Neural cell (in vitro differentiated cells): ENCODE measurements around the gene DGKD. TPM values are rescaled to one million over a fixed set of nuclear protein-coding genes. Genes with fewer than 3 reads are reported as not detected.
"Not testable (repeated sequence)": the region's sequence is repeated elsewhere in the genome, so short reads cannot be mapped to it uniquely, and the experiment has no call there.

Experiments
- H2AFZ ChIP-seq: fragments of 200-600, 300-800 bp; sonication (generic), shearing (Covaris generic); 2 replicates; pipeline ENCODE4 v1.6.0; 2014; ENCODE audit warnings: low read depth, mild to moderate bottlenecking, antibody characterized with exemption, low read length, moderate library complexity
- H3F3A ChIP-seq: fragments of 200-600 bp; shearing (Covaris generic); 2 replicates; pipeline ENCODE4 v1.6.1; 2016; ENCODE audit warnings: mild to moderate bottlenecking, moderate library complexity, mixed read lengths, antibody characterized with exemption, low read length; ENCODE audit not compliant: insufficient read depth, poor library complexity, severe bottlenecking
- H3K27ac ChIP-seq: fragments of 200-600, 300-800 bp; sonication (generic), shearing (Covaris generic); 2 replicates; pipeline ENCODE4 v1.5.1; 2014; ENCODE audit warnings: mild to moderate bottlenecking, low read length, moderate library complexity
- H3K27me3 ChIP-seq: fragments of 300-800, 200-600 bp; sonication (generic), shearing (Covaris generic); 2 replicates; pipeline ENCODE4 v1.6.0; 2014; ENCODE audit warnings: mild to moderate bottlenecking, low read depth, low read length, moderate library complexity; ENCODE audit not compliant: insufficient read depth
- H3K36me3 ChIP-seq: fragments of 300-800, 200-600 bp; sonication (generic), shearing (Covaris generic); 2 replicates; pipeline ENCODE4 v1.5.1; 2014; ENCODE audit warnings: mild to moderate bottlenecking, antibody characterized with exemption, low read length, moderate library complexity; ENCODE audit not compliant: insufficient read depth
- H3K4me2 ChIP-seq: fragments of 300-800, 200-600 bp; sonication (generic), shearing (Covaris generic); 2 replicates; pipeline ENCODE4 v1.6.0; 2014; ENCODE audit warnings: mild to moderate bottlenecking, low read length
- H3K4me3 ChIP-seq: fragments of 300-800, 200-600 bp; sonication (generic), shearing (Covaris generic); 2 replicates; pipeline ENCODE4 v1.5.1; 2014; ENCODE audit warnings: mild to moderate bottlenecking, low read length, moderate library complexity
- H3K79me2 ChIP-seq: fragments of 200-600 bp; shearing (Covaris generic); replicated peaks from 2 replicates; pipeline ENCODE4 v1.6.0; 2014; ENCODE audit warnings: mild to moderate bottlenecking, low read length, moderate library complexity; ENCODE audit not compliant: insufficient read depth
- H3K9ac ChIP-seq: fragments of 300-800, 200-600 bp; sonication (generic), shearing (Covaris generic); 2 replicates; pipeline ENCODE4 v1.6.1; 2016; ENCODE audit warnings: mild to moderate bottlenecking, low read length, mixed read lengths
- H3K9me2 ChIP-seq: fragments of 200-600 bp; shearing (Covaris generic); 2 replicates; pipeline ENCODE4 v1.6.1; 2016; ENCODE audit warnings: mild to moderate bottlenecking, low read length, mixed read lengths; ENCODE audit not compliant: insufficient read depth
- H3K9me3 ChIP-seq: fragments of 200-600, 300-800 bp; sonication (generic), shearing (Covaris generic); 2 replicates; pipeline ENCODE4 v1.6.1; 2016; ENCODE audit warnings: mild to moderate bottlenecking, mixed run types, low read length, moderate library complexity, mixed read lengths
- H4K20me1 ChIP-seq: fragments of 200-600 bp; shearing (Covaris generic); 2 replicates; pipeline ENCODE4 v1.6.1; 2016; ENCODE audit warnings: mild to moderate bottlenecking, mixed run types; ENCODE audit not compliant: insufficient read depth
- EP300 ChIP-seq: fragments of 450-650 bp; conservative IDR thresholded peaks from 2 replicates; pipeline ENCODE4 v1.6.1; 2014; ENCODE audit warnings: antibody characterized with exemption, mild to moderate bottlenecking, moderate library complexity; ENCODE audit not compliant: poor library complexity, severe bottlenecking
- EZH2 ChIP-seq: fragments of 200-600, 300-800 bp; shearing (Covaris generic), sonication (generic); IDR thresholded peaks from 2 replicates; pipeline ENCODE4 v1.6.1; 2014; ENCODE audit warnings: antibody characterized with exemption, low read length, borderline replicate concordance, mild to moderate bottlenecking; ENCODE audit not compliant: insufficient read depth, poor library complexity, severe bottlenecking
- MXI1 ChIP-seq: fragments of 450-650 bp; conservative IDR thresholded peaks from 2 replicates; pipeline ENCODE4 v1.6.1; 2014; ENCODE audit warnings: antibody characterized with exemption, mild to moderate bottlenecking; ENCODE audit not compliant: poor library complexity, severe bottlenecking
- POLR2AphosphoS5 ChIP-seq: IDR thresholded peaks from 2 replicates; pipeline ENCODE4 v1.6.1; 2012
- RAD21 ChIP-seq: fragments of 450-650 bp; conservative IDR thresholded peaks from 2 replicates; pipeline ENCODE4 v1.6.1; 2014; ENCODE audit warnings: antibody characterized with exemption, mild to moderate bottlenecking, moderate library complexity
- SMC3 ChIP-seq: fragments of 450-650 bp; conservative IDR thresholded peaks from 2 replicates; pipeline ENCODE4 v1.6.1; 2014; ENCODE audit warnings: antibody characterized with exemption, mild to moderate bottlenecking, moderate library complexity; ENCODE audit not compliant: poor library complexity
- TAF1 ChIP-seq: IDR thresholded peaks from 2 replicates; pipeline ENCODE4 v1.6.1; 2012; ENCODE audit warnings: low read depth
- polyA plus RNA-seq: library from polyadenylated mRNA; depleted of rRNA; stranded (reverse); fragments of >200 nt; gene quantifications from 2 replicates; pipeline ENCODE4 v1.2.3, GENCODE V29; 2014
- TF ChIP-seq, protein P1 (sequence below): fragments of 450-650 bp; IDR thresholded peaks from 2 replicates; pipeline ENCODE4 v1.5.1; 2014; ENCODE audit warnings: antibody characterized with exemption, mild to moderate bottlenecking, moderate library complexity; ENCODE audit not compliant: poor library complexity, severe bottlenecking
- TF ChIP-seq, protein P2 (sequence below): IDR thresholded peaks from 2 replicates; pipeline ENCODE4 v1.6.1; 2012; ENCODE audit warnings: borderline replicate concordance

DGKD gene
- polyA plus RNA-seq, 1 donor from 2014 or later: 36.4 TPM

GRCh38 chr2:233373316-233373715 is 19.0 kb downstream of the DGKD start:
- no peaks in the 10 kb centered on the region for H3K36me3 ChIP-seq
- H3K27ac ChIP-seq: no peak overlapping the region
- H3K9me3 ChIP-seq: no peaks in the 10 kb centered on the region
- H3K9ac ChIP-seq: no peak overlapping the region
- H3K79me2 ChIP-seq: no peaks in the 10 kb centered on the region
- no peaks in the 10 kb centered on the region for H3F3A ChIP-seq
- H3K27me3 ChIP-seq: no peaks in the 10 kb centered on the region
- H2AFZ ChIP-seq: no peak overlapping the region
- no peaks in the 10 kb centered on the region for H3K9me2 ChIP-seq
- TF ChIP-seq EP300 (no peak), TAF1 (no peak), RAD21 (no peak), EZH2 (no peak), SMC3 (no peak), MXI1 (no peak), POLR2AphosphoS5 (no peak)
- TF ChIP-seq, protein P1, sequence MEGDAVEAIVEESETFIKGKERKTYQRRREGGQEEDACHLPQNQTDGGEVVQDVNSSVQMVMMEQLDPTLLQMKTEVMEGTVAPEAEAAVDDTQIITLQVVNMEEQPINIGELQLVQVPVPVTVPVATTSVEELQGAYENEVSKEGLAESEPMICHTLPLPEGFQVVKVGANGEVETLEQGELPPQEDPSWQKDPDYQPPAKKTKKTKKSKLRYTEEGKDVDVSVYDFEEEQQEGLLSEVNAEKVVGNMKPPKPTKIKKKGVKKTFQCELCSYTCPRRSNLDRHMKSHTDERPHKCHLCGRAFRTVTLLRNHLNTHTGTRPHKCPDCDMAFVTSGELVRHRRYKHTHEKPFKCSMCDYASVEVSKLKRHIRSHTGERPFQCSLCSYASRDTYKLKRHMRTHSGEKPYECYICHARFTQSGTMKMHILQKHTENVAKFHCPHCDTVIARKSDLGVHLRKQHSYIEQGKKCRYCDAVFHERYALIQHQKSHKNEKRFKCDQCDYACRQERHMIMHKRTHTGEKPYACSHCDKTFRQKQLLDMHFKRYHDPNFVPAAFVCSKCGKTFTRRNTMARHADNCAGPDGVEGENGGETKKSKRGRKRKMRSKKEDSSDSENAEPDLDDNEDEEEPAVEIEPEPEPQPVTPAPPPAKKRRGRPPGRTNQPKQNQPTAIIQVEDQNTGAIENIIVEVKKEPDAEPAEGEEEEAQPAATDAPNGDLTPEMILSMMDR: no peak
- TF ChIP-seq, protein P2, sequence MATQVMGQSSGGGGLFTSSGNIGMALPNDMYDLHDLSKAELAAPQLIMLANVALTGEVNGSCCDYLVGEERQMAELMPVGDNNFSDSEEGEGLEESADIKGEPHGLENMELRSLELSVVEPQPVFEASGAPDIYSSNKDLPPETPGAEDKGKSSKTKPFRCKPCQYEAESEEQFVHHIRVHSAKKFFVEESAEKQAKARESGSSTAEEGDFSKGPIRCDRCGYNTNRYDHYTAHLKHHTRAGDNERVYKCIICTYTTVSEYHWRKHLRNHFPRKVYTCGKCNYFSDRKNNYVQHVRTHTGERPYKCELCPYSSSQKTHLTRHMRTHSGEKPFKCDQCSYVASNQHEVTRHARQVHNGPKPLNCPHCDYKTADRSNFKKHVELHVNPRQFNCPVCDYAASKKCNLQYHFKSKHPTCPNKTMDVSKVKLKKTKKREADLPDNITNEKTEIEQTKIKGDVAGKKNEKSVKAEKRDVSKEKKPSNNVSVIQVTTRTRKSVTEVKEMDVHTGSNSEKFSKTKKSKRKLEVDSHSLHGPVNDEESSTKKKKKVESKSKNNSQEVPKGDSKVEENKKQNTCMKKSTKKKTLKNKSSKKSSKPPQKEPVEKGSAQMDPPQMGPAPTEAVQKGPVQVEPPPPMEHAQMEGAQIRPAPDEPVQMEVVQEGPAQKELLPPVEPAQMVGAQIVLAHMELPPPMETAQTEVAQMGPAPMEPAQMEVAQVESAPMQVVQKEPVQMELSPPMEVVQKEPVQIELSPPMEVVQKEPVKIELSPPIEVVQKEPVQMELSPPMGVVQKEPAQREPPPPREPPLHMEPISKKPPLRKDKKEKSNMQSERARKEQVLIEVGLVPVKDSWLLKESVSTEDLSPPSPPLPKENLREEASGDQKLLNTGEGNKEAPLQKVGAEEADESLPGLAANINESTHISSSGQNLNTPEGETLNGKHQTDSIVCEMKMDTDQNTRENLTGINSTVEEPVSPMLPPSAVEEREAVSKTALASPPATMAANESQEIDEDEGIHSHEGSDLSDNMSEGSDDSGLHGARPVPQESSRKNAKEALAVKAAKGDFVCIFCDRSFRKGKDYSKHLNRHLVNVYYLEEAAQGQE: no peak
- no peak overlapping the region for H3K4me2 ChIP-seq
- H3K4me3 ChIP-seq: no peak overlapping the region
- H4K20me1 ChIP-seq: no peaks in the 10 kb centered on the region

DNA sequence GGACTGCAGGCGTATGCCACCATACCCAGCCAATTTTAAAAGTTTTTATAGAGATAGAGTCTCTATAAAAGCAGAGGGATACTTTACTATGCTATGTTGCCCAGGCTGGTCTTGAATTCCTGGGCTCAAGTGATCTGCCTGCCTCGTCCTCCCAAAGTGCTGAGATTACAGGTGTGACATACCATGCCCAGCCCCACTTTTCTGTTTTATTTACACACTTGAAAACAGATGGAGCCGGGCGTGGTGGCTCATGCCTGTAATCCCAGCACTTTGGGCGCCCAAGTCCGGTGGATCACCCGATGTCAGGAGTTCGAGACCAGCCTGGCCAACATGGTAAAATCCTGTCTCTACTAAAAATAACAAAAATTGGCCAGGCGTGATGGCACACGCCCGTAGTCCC is 20.5 kb downstream of the DGKD start:
- not testable (repeated sequence) for H3K27ac ChIP-seq, H3K4me2 ChIP-seq, H3K79me2 ChIP-seq, H3F3A ChIP-seq, H2AFZ ChIP-seq, H4K20me1 ChIP-seq, H3K4me3 ChIP-seq, H3K27me3 ChIP-seq, H3K9me2 ChIP-seq, H3K9ac ChIP-seq, H3K9me3 ChIP-seq, H3K36me3 ChIP-seq
